Activated naive CD4-positive, alpha-beta T cell treated with anti-CD3 and anti-CD28 coated beads, Interleukin-2, amount 50 U/mL, for 16 hours (primary cell): ENCODE measurements around the gene KDM1A.

ENCODE experiments used
- DNase-seq: peaks from one replicate; pipeline ENCODE4 v3.0.0-alpha.2; 2020

The KDM1A gene

GRCh38 chr1:23079025-23079424 is 59.8 kb downstream of the KDM1A start:
- DNase-seq = no peak

DNA sequence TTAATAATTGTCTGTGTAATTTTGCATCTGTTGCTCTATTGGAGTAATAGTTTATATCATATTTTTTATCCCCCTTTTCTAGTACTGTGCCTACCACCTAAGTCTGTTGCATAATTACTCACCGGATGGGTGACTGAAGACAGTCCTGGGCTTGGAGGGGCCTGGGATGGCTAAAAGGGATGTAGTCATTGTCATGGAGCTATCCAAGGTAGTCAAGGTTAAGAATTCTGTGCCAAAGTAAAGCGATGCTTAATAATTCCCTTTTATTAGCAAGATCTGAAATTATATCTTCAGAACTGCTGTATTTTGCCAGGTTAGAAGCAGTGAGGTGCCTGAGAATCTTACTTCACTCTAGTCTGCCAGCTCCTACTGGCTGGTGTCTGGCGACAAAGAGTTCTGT is 61.6 kb downstream of the KDM1A start:
- no peak for DNase-seq

GRCh38 chr1:23081376-23081775 is 62.1 kb downstream of the KDM1A start:
- no peak for DNase-seq

- DNase-seq = no peak
Observed at GRCh38 chr1:23083714-23084480, 64.6 kb downstream of the KDM1A start.

DNA sequence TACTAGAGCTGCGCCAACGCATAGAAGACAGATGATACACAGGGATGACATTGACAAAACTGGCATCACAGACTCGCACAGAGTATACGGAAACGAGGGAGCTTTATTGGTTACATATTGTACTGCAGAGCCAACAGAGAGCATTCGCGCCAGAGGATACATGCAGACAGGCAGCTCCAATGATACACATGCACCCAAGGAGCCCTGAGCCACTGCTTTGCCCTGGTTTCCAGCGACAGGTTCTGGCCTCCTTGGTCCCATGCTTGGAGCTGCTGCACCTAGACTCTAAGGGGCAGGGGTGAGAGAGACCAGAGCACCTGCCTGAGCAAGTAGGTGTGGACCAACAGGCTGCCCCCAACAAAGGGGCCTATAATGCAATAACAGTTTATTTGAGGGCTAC is 65.6 kb downstream of the KDM1A start:
- DNase-seq = no peak

DNA sequence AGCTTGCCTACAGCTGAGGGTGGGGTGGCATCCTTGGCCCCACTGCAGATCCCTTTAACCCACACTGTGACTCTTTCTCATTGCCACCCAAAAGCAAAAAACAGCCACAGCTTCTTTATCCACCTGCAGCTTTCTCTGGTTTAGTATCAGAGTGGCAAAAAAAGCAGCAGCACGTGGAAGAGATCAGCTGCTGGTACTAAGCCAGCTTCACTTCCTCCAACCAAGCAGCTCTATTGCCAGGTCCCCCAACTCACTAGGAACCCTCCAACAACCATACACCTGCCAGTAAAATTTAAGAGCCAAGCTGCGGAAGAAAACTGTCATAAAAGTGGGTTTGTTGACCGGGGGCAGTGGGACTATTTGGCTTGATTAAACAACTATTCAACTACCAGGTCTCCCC is 66.4 kb downstream of the KDM1A start:
- DNase-seq = no peak

GRCh38 chr1:23088027-23088426 is 68.8 kb downstream of the KDM1A start:
- DNase-seq = no peak

- no peak for DNase-seq
Observed at GRCh38 chr1:23090056-23090455, 70.8 kb downstream of the KDM1A start.

DNA sequence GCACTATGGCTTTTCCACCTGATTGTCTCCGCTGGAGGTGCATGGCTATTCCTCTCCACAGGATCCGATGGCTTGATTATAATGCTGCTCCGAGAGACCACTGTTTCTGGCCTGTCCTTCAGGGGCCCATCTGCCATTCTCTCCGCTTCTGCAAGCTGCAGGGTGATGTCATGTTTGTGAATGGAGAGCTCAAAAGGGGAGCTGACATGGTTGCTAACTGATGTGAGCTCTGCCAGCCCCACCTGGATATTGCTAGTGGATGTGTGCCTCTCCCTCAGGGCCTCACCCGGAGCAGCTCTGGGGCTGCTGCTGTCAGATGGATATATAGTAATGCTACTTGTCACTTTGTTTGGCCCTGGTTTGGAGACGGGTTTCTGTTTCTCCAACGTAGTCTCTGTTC is 72.3 kb downstream of the KDM1A start:
- DNase-seq = no peak

GRCh38 chr1:23092447-23092846 is 73.2 kb downstream of the KDM1A start:
- no peak for DNase-seq

GRCh38 chr1:23097316-23097715 is 78.0 kb downstream of the KDM1A start:
- DNase-seq = no peak

GRCh38 chr1:23098463-23099170 is 79.3 kb downstream of the KDM1A start:
- peak; percentile 58 for DNase-seq

DNA sequence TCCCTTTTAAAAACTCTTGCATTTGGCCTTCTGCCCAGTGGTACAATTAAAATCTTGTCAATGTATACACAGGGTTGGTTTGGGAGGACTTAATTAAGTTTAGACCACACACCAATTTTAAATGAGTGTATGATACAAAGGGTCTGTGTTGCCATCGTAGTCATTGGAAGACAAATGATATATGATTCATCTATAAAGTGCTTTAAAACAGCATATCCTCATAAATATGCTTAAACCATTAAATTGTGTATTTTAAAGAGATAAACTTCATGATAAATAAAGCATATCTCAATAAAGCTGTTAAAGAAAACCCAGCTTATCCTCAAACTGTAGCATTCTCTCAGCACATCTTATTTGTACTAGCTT is 79.9 kb downstream of the KDM1A start:
- DNase-seq = no peak

DNA sequence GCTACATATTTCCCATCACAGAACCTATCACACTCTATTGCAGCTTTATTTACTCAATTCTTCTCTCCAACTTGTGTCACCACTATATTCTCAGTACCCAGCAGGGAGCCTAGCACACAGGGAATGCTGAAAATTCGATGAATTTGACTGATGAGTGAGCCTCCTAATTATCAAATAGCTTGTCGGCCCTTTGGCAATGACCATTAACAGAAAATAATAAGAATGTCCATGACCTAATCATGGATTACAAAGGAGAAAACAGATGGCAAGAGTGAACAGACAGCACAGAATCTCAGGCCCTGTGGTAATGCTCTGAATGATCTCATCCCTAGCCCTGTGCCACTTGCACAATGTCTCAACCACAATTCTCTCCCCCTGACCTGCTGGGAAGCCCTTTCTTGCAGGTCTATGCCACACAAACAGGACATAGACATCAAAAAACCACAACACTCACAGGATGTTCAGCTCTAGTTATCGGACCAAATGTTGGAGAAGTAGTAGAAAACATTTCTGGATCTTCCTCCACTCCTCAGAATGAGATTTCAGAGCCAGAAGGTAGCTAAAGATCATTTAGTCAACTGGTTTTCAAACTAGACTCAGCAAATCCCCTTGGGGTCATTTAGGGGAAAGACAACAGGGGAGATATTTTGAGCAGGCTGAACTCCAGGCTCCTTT is 80.9 kb downstream of the KDM1A start:
- DNase-seq = no peak

GRCh38 chr1:23101101-23101827 is 82.0 kb downstream of the KDM1A start:
- no peak for DNase-seq

- no peak for DNase-seq
Observed at GRCh38 chr1:23101887-23102286, 82.6 kb downstream of the KDM1A start.

- DNase-seq = no peak
Observed at GRCh38 chr1:23102289-23102688, 83.0 kb downstream of the KDM1A start.

- no peak for DNase-seq
Observed at GRCh38 chr1:23103001-23103889, 84.0 kb downstream of the KDM1A start.

GRCh38 chr1:23108918-23109533 is 89.8 kb downstream of the KDM1A start:
- no peak for DNase-seq

DNA sequence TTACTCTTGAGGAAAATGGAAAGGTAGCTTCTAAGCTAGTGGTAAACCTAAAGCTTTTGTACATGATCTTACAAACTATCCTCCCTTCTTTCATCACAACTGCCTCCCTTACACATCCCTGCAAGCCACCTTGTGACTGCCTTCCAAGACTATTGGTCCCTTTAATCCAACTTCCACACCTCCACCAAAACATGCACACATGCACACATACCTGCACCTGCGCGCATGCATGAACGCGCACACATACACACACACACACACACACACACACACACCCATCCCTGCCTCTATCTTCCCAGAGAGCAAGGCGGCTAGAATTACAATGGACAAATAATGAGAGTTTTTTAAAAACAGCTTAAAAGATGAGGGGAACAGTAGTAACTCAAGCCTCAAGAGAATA is 91.1 kb downstream of the KDM1A start:
- DNase-seq = no peak

GRCh38 chr1:23111600-23112535 is 92.6 kb downstream of the KDM1A start:
- DNase-seq = no peak
